ENCODE measurements around the gene PIGO. TPM values are rescaled to one million over a fixed set of nuclear protein-coding genes. Genes with fewer than 3 reads are reported as not detected.

PIGO gene
- total RNA-seq, 1 experiment from 2014 or later, result 32.0 TPM

DNA sequence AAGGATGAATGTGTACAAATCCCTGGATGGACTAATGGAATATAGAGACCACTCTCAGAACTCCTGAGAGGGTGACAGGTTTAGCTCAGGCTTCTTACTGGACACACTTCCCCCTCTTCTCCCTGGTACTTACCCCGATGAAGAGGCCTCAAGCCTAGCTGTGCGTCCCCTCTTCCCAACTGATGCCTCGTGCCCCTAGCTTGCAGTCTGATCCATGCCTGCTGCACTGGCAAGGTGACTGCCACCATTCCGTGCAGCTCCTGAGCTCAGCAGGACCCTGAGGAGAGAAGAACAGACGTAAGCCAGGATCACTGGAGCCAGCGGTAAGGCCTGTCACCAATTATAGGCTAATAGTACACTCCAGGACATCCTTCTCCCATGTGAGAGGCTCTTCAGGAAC is 12.1 kb upstream of the PIGO start:
- Mint-ChIP-seq H3K36me3 (ENCODE audit: insufficient read depth, unreplicated experiment) (peaks cover 57% of the 10 kb centered on the region), H3K4me1 (ENCODE audit: low read depth, unreplicated experiment) (peaks cover 28% of the 10 kb centered on the region), H3K4me3 (ENCODE audit: low read depth, unreplicated experiment) (no peak overlapping the region), H3K9me3 (ENCODE audit: low read depth, unreplicated experiment) (no peaks in the 10 kb centered on the region), H3K27me3 (ENCODE audit: unreplicated experiment) (no peaks in the 10 kb centered on the region), H3K27ac (ENCODE audit: unreplicated experiment) (no peak overlapping the region)
- no peak for DNase-seq
- intact Hi-C loops (cut with micrococcal nuclease; ENCODE audit: unreplicated experiment), result no loop called here
- TF ChIP-seq, protein P1, sequence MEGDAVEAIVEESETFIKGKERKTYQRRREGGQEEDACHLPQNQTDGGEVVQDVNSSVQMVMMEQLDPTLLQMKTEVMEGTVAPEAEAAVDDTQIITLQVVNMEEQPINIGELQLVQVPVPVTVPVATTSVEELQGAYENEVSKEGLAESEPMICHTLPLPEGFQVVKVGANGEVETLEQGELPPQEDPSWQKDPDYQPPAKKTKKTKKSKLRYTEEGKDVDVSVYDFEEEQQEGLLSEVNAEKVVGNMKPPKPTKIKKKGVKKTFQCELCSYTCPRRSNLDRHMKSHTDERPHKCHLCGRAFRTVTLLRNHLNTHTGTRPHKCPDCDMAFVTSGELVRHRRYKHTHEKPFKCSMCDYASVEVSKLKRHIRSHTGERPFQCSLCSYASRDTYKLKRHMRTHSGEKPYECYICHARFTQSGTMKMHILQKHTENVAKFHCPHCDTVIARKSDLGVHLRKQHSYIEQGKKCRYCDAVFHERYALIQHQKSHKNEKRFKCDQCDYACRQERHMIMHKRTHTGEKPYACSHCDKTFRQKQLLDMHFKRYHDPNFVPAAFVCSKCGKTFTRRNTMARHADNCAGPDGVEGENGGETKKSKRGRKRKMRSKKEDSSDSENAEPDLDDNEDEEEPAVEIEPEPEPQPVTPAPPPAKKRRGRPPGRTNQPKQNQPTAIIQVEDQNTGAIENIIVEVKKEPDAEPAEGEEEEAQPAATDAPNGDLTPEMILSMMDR (IDR thresholded peaks at IDR 0.05; ENCODE audit: unreplicated experiment), result no peak
- BruUV-seq (replicated peaks), result no TSS peak
- CTCF ChIA-PET, result interaction anchor here (0.6 kb wide), 2 partner anchors 28 to 200 kb away, joined by 3 to 4 read pairs; no protein-coding TSS in a partner anchor

GRCh38 chr9:35107297-35108290 is 11.2 kb upstream of the PIGO start:
- Mint-ChIP-seq H3K9me3 (ENCODE audit: low read depth, unreplicated experiment) (no peaks in the 10 kb centered on the region), H3K36me3 (ENCODE audit: insufficient read depth, unreplicated experiment) (peaks cover 61% of the 10 kb centered on the region), H3K4me3 (ENCODE audit: low read depth, unreplicated experiment) (no peak overlapping the region), H3K4me1 (ENCODE audit: low read depth, unreplicated experiment) (peaks cover 29% of the 10 kb centered on the region), H3K27me3 (ENCODE audit: unreplicated experiment) (no peaks in the 10 kb centered on the region), H3K27ac (ENCODE audit: unreplicated experiment) (no peak overlapping the region)
- CTCF ChIA-PET, result interaction anchor here (0.6 kb wide), 1 partner anchor 201 kb away, joined by 3 read pairs; no protein-coding TSS in a partner anchor
- DNase-seq, result no peak
- BruUV-seq (replicated peaks), result no TSS peak
- TF ChIP-seq, protein P1 (IDR thresholded peaks at IDR 0.05; ENCODE audit: unreplicated experiment), result no peak
- intact Hi-C loops (cut with micrococcal nuclease; ENCODE audit: unreplicated experiment), result no loop called here

- Mint-ChIP-seq H3K9me3 (ENCODE audit: low read depth, unreplicated experiment) (no peaks in the 10 kb centered on the region), H3K27ac (ENCODE audit: unreplicated experiment) (no peak overlapping the region), H3K4me1 (ENCODE audit: low read depth, unreplicated experiment) (peaks cover 20% of the 10 kb centered on the region), H3K4me3 (ENCODE audit: low read depth, unreplicated experiment) (no peak overlapping the region), H3K36me3 (ENCODE audit: insufficient read depth, unreplicated experiment) (peaks cover 58% of the 10 kb centered on the region), H3K27me3 (ENCODE audit: unreplicated experiment) (no peaks in the 10 kb centered on the region)
- DNase-seq, result no peak
- CTCF ChIA-PET, result no interaction called here
- TF ChIP-seq, protein P1 (IDR thresholded peaks at IDR 0.05; ENCODE audit: unreplicated experiment), result no peak
- BruUV-seq (replicated peaks), result no TSS peak
- intact Hi-C loops (cut with micrococcal nuclease; ENCODE audit: unreplicated experiment), result no loop called here
Observed at GRCh38 chr9:35106343-35106730, 9.9 kb upstream of the PIGO start.

DNA sequence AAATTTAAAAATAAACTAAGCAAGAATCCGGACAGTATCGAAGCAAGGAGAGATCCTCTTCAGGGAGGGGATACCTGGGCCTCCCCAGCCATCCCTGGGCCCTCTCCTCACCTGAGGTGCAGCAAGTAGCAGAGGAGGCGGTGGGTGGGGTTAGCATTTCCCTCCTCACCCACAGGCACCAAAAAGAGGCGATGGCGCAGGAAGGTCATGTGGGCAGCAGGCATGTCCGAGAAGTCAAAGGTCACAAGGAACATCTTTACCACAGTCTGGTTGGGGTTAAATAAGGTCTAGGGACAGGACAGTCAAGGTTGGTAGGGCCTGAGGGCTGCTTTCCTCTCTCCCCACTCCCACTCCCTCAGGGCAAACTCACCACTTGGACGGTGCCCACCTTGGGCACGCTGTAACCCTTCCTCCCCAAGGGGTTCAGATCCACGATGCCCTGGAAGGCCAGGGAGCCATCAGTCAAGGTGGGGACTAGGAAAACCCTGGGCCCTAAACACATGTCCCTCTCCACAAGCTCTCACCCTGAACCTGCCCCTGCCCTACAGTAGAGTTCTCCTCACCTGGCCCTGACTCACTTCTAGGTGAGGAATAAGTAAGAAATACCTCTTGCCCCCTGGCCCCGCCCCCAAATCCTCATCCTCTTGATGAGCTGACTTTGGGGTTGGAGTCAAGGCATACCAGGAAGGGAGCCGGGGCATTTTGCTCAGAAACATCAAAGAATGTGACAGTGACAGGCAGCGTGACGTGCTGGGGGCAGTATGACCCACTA is 9.4 kb upstream of the PIGO start:
- CTCF ChIA-PET, result no interaction called here
- Mint-ChIP-seq H3K4me3 (ENCODE audit: low read depth, unreplicated experiment) (no peak overlapping the region), H3K27ac (ENCODE audit: unreplicated experiment) (no peak overlapping the region), H3K4me1 (ENCODE audit: low read depth, unreplicated experiment) (peaks cover 20% of the 10 kb centered on the region), H3K36me3 (ENCODE audit: insufficient read depth, unreplicated experiment) (peaks cover 52% of the 10 kb centered on the region), H3K27me3 (ENCODE audit: unreplicated experiment) (no peaks in the 10 kb centered on the region), H3K9me3 (ENCODE audit: low read depth, unreplicated experiment) (no peaks in the 10 kb centered on the region)
- TF ChIP-seq, protein P1 (IDR thresholded peaks at IDR 0.05; ENCODE audit: unreplicated experiment), result no peak
- DNase-seq, result no peak
- intact Hi-C loops (cut with micrococcal nuclease; ENCODE audit: unreplicated experiment), result no loop called here
- no TSS peak for BruUV-seq (replicated peaks)
